ENCODE data around the gene SUCO. TPM values are rescaled to one million over a fixed set of nuclear protein-coding genes. Genes with fewer than 3 reads are reported as not detected.
"Not testable (repeated sequence)": the region's sequence is repeated elsewhere in the genome, so short reads cannot be mapped to it uniquely, and the experiment has no call there.

The SUCO gene
- polyA plus RNA-seq, 10 donors = 27.8 to 46.6 (median 34.8) TPM

DNA sequence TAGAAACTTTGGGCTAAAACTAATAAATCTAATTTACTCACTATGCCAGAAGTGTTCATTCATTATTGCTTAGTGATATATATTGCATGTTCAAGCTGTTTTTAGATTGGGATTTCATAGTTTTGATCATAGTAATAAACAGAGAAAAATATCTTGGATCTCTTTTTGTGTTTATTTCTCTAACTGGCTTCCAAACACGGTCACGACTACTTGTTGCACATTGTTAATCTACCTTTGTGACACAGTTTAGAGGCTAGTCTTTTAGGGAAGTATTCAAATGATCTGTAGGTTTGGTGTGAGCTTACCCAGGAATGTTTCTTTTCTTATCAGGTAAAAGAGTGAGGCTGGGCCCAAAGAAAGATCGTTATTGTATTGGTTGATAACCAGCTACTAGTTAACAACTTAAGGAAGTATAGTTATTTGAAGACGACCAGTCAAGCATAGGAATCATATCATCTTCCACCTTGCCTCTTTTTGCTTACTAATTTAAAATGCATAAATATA lies 75.2 kb downstream of the SUCO start:
- no peak for DNase-seq

DNA sequence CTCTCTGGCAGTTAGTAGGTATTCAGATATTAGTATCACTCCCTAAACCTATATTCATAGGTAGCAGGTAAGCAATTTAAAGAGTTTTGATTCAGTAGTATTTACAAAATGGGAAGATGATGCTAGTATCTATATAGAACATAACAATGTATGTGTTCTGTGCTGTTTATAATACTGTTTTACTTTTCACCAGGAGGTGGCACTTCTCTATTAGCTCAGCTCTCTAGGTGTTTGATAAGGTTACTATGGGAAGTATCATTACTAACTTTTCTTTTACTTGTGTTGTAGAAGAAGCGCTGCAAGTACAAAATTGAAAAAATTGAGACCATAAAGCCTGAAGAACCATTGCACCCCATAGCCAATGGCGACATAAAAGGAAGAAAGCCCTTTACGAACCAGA lies 76.6 kb downstream of the SUCO start:
- DNase-seq = no peak

DNA sequence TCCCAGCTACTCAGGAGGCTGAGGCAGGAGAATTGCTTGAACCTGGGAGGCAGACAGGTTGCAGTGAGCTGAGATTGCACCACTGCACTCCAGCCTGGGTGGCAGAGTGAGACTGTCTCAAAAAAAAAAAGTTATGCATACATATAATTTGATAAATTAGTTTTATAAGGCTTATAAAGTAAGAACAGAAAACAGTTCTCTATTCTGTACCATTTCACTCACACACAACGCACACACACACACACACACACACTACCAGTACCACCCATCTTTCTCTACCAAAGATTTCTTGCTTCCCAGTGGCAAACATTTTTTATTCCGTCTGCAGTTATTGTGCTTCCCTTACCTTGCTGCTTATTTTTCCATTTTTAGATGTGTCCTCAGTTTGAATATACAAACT lies 79.5 kb downstream of the SUCO start:
- no peak for DNase-seq

- no peak for DNase-seq
Observed at GRCh38 chr1:172613294-172613693, 80.3 kb downstream of the SUCO start.

- DNase-seq = no peak
Observed at GRCh38 chr1:172616195-172616594, 83.2 kb downstream of the SUCO start.

- DNase-seq = no peak
Observed at GRCh38 chr1:172616636-172617035, 83.7 kb downstream of the SUCO start.

DNA sequence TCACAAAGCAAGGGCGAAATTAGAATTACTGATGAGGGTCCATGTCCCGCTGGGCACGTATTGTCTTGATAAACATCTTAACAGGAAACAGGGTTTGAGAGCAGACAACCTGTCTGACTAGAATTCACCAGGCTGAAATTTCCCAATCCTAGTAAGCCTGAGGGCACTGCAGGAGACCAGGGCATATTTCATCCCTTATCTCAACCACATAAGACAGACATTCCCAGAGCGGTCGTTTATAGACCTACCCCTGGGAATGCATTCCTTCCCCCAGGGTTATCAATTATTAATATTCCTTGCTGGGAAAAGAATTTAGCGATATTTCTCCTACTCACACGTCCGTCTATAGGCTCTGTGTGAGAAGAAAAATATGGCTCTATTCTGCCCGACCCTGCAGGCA lies 87.7 kb downstream of the SUCO start:
- not testable (repeated sequence) for DNase-seq

DNA sequence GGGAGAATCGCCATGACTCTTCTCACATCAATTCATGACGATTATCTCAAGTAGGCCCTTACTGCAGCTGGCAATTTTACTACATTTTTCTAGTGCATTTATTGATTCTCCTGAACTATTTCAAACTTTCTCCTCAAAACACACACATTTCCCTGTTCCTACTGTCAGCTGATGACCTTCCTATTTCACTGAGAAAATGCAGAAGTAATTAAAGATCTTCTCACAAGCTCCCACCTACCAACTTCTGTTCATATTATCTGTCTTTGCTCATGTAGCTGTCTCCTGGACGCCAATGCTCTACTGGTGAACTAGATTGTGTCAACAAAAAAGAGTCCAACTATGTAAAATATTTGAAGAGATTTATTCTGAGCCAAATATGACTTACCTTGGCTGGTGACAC lies 89.6 kb downstream of the SUCO start:
- no peak for DNase-seq

GRCh38 chr1:172623748-172624147 lies 90.8 kb downstream of the SUCO start:
- DNase-seq = no peak

GRCh38 chr1:172626845-172627244 lies 93.9 kb downstream of the SUCO start:
- no peak for DNase-seq

DNA sequence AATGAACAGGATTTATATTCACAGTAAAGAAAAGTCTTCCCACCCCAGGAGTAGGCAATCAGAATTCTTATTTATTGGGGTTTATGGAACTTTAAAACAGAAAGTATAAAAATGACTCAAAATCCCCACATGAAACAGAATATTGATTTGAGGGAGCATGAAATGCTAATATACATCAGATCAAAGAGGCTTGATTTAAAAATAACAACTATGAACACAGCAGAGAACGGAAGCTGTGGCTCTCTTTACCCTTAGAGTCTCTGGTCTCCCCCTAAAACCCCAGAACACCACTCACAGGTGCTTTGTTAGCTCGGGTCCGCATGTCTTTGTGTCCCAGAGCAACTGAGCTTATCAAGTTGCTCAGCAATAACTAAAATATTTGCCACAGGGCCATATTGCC lies 94.8 kb downstream of the SUCO start:
- no peak for DNase-seq

DNA sequence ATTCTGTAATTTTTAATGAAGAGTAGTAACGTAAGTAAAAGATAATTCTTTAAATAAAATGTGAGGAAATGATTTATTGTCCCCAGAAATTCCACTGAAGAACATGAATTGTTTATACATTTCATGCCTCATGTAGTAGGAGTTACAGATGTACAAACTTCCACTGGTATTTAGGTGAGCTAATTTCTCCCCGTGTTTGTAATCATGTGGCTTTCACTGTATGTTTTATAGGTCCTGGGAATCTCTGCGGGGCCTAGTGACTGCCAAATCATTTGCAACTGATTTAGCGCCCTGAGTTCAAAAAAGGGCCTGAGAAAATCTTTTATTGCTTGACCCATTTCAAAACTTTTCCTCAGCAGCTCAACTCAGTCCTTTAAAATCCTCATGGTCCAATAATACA lies 95.5 kb downstream of the SUCO start:
- DNase-seq = peak in 1 of 3 donors; percentile 4

- no peak for DNase-seq
Observed at GRCh38 chr1:172629170-172629569, 96.2 kb downstream of the SUCO start.

DNA sequence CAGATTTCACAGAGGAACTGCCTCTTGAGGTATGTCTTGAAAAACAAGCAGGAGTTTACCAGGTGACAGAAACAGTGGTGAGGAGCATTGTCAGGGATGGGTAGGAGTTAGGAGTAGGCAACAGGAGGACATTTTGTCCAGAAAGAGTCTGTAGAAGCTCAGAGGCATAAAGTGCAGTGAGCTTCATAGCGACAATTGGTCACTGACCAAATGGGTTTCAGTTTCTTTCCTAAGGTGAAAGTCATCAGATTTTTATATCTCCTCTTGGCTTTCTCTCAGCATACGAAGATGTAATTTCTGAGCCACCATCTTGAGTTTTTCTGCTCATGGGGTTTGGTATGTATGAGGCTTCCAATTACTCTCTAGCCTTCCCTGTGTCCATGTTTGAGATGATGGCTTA lies 96.7 kb downstream of the SUCO start:
- no peak for DNase-seq

GRCh38 chr1:172630056-172630818 lies 97.3 kb downstream of the SUCO start:
- DNase-seq = no peak

DNA sequence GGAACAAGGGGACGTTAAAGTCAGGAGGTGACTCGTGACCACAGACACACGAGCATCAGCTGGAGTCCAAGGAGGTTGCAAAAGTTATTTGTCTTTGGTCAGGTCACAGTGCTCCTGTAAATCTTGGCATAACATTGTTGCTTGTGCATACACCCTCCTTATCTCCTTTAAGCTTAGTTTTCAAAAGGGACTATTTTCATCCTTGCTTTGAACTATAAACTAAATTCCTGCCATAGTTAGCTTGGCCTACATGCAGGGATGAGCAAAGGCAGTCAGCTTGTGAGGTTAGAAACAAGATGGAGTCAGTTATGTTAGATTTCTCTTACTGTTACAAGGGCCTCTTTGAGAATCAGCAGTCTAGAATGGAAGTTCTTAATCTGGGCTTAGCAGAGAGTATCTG lies 97.9 kb downstream of the SUCO start:
- no peak for DNase-seq

DNA sequence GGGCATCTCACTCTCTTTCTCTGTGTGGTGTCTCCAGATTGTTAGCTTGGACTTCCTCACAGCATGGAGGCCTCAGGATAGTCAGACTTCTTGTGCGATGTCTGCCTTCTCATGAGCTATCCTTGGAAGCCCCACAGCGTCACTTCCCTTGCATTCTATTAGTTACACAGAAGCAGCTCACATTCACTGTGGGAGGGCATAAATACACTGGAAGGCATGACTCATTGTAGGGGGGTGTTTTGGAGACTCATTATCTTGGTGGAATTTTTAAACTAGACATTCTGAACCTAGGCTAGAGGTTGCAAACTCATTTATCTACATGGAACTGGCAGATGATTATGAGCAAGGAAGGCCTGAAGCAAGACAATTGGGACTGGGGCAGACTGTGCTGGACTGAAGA lies 104.6 kb downstream of the SUCO start:
- peak in 1 of 3 donors; percentile 78 for DNase-seq

DNA sequence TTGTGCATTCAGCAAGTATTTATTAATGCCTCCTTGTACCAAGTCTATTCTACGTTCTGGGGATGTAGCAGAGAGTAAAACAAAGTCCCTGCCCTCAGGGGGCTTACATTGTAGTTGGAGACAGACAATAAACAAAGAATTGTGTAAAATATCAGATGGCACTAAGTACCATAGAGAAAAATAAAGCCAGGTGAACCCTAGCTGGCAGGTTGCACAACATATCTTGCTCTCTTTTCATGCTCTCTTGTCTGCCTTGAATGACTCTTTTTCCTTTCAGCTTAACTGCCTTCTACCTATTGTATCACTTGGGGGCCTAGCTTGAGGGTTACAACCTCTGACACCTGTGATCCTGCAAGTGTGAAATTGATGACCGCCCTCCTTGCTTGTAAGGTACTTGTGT lies 105.3 kb downstream of the SUCO start:
- DNase-seq = no peak

GRCh38 chr1:172638885-172639831 lies 106.2 kb downstream of the SUCO start:
- DNase-seq = peak in 1 of 3 donors; percentile 91

GRCh38 chr1:172640111-172640510 lies 107.2 kb downstream of the SUCO start:
- no peak for DNase-seq

DNA sequence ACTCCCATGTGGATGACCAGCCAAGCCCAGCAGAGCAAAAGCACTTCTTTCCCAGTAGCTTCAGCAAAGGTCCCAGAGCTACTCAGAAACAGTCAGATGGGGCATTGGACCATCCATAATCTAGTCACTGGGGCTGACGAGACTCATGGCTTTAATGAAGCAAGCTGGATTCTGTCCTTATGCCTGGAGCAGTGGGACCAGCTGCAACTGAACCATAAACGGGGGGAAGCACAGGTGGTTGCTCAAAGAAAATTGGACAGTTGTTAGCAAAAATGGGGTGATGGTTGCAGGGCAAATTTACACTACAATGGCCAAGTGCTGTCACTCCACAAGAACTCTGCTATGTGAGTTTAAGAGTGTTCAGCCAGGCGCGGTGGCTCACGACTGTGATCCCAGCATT lies 108.5 kb downstream of the SUCO start:
- no peak for DNase-seq

DNA sequence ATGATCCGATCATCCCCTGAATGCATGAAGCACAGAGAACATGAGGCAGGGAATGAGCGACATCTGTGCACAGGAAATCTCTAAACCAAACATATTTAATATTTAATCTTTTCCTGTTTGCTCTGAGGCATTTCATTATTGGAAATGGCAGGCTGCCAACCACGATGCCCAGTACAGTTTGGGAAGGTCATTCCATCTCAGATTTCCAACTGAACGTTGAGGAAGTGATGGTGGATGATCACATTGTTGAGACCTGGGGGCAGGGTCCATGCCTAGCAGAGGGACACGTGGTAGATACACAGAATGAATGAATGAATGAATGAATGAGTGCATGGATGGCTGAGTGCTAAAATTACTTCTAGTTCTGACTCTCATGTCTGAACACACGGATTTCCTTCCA lies 110.0 kb downstream of the SUCO start:
- no peak for DNase-seq

DNA sequence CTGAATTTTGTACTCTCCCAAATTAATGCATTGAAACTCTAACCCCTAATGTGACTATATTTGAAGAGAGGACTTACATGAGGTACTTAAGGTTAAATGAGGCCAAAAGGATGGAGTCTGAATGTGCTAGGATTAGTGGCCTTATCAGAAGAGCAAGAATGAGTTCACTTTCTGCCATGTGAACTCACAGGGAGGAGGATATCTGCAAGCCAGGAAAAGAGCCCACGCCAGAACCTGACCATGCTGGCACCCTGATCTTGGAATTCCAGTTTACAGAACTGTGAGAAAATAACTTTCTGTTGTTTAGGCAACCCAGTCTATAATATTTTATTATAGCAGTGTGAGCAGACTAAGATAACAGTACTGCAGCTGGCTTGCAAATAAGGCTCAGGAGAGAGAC lies 113.7 kb downstream of the SUCO start:
- DNase-seq = no peak
